Neural progenitor cell (in vitro differentiated cells): ENCODE results near the gene FGFBP2. TPM values are rescaled to one million over a fixed set of nuclear protein-coding genes. Genes with fewer than 3 reads are reported as not detected.

Experiments
- DNase-seq: peaks from one replicate; pipeline ENCODE4 v3.0.0-alpha.2; 2016; ENCODE audit warnings: low spot score
- H2AFZ ChIP-seq: fragments of 200-600 bp; sonication (generic); replicated peaks from 2 replicates; pipeline ENCODE4 v1.6.1; 2016; ENCODE audit warnings: antibody characterized with exemption
- H3F3A ChIP-seq: fragments of 200-600 bp; sonication (generic); 2 replicates; pipeline ENCODE4 v1.6.1; 2016; ENCODE audit warnings: antibody characterized with exemption, low read depth
- H3K27ac ChIP-seq: fragments of 200-600 bp; sonication (generic); 2 replicates; pipeline ENCODE4 v1.5.1; 2016; ENCODE audit warnings: mild to moderate bottlenecking
- H3K27me3 ChIP-seq: fragments of 200-600 bp; sonication (generic); 2 replicates; pipeline ENCODE4 v1.6.1; 2016; ENCODE audit warnings: mild to moderate bottlenecking, moderate library complexity
- H3K36me3 ChIP-seq: fragments of 200-600 bp; sonication (generic); 2 replicates; pipeline ENCODE4 v1.5.1; 2016
- H3K4me1 ChIP-seq: fragments of 200-600 bp; sonication (generic); 2 replicates; pipeline ENCODE4 v1.6.1; 2016; ENCODE audit warnings: mixed run types
- H3K4me2 ChIP-seq: fragments of 200-600 bp; sonication (generic); 2 replicates; pipeline ENCODE4 v1.6.1; 2016
- H3K4me3 ChIP-seq: fragments of 200-600 bp; sonication (generic); 2 replicates; pipeline ENCODE4 v1.5.1; 2016
- H3K79me2 ChIP-seq: fragments of 200-600 bp; sonication (generic); 2 replicates; pipeline ENCODE4 v1.6.1; 2016; ENCODE audit warnings: low read depth
- H3K9ac ChIP-seq: fragments of 200-600 bp; sonication (generic); 2 replicates; pipeline ENCODE4 v1.6.1; 2016
- H3K9me3 ChIP-seq: fragments of 200-600 bp; sonication (generic); 2 replicates; pipeline ENCODE4 v1.5.1; 2016; ENCODE audit warnings: low read depth
- H4K20me1 ChIP-seq: fragments of 200-600 bp; sonication (generic); 2 replicates; pipeline ENCODE4 v1.6.1; 2016; ENCODE audit warnings: low read depth
- H3K27ac Mint-ChIP-seq: 3 replicates; pipeline ENCODE4 v1.8.0; 2021; ENCODE audit warnings: mixed read lengths
- H3K27me3 Mint-ChIP-seq: 2 replicates; pipeline ENCODE4 v1.8.0; 2022; ENCODE audit warnings: low read depth, mild to moderate bottlenecking, inconsistent platforms, moderate library complexity, mixed read lengths; ENCODE audit not compliant: insufficient read depth
- H3K36me3 Mint-ChIP-seq: 3 replicates; pipeline ENCODE4 v1.8.0; 2021; ENCODE audit warnings: mixed read lengths
- H3K4me1 Mint-ChIP-seq: 3 replicates; pipeline ENCODE4 v1.8.0; 2021; ENCODE audit warnings: mixed read lengths
- H3K4me3 Mint-ChIP-seq: 3 replicates; pipeline ENCODE4 v1.8.0; 2021; ENCODE audit warnings: mild to moderate bottlenecking, moderate library complexity, mixed read lengths
- H3K9me3 Mint-ChIP-seq: 3 replicates; pipeline ENCODE4 v1.8.0; 2020; ENCODE audit warnings: mixed read lengths
- CTCF ChIP-seq: fragments of 200-600 bp; sonication (generic); IDR thresholded peaks from 2 replicates; pipeline ENCODE4 v1.5.1; 2017; ENCODE audit warnings: antibody characterized with exemption, mild to moderate bottlenecking
- EZH2 ChIP-seq: fragments of 200-600 bp; sonication (generic); IDR thresholded peaks from 2 replicates; pipeline ENCODE4 v1.6.1; 2017; ENCODE audit warnings: antibody characterized with exemption, mild to moderate bottlenecking, moderate library complexity
- EZH2phosphoT487 ChIP-seq: fragments of 200-600 bp; sonication (generic); IDR thresholded peaks from 2 replicates; pipeline ENCODE4 v1.6.1; 2017; ENCODE audit warnings: antibody characterized with exemption
- total RNA-seq: library from RNA; depleted of rRNA; stranded (reverse); fragments of >200 nt; gene quantifications from 2 replicates; pipeline ENCODE4 v1.2.3, GENCODE V29; 2015; ENCODE audit warnings: low replicate concordance

Gene FGFBP2
- total RNA-seq, 1 donor from 2014 or later: 1.6 TPM

- Mint-ChIP-seq H3K27me3 (peaks cover under 1% of the 10 kb centered on the region), H3K36me3 (no peaks in the 10 kb centered on the region)
Measured at GRCh38 chr4:15942283-15942682, 20.7 kb downstream of the FGFBP2 start.

GRCh38 chr4:15938640-15939039 is 24.3 kb downstream of the FGFBP2 start, which contains the start of gene FGFBP1:
FGFBP1 (minus strand) TSS chr4:15938740; CDS start chr4:15936632, 2,108 bp downstream.
- no peak within 1 kb of the TSS for H3K4me3 Mint-ChIP-seq
- Histone ChIP-seq H3K9me3 (no peaks in the 10 kb centered on the region), H3K4me2 (no peak within 1 kb of the TSS)

More at GRCh38 chr4:15942283-15942682, 20.7 kb downstream of the FGFBP2 start:
- Histone ChIP-seq H4K20me1 (no peaks in the 10 kb centered on the region), H3K4me2 (no peak overlapping the region), H3K36me3 (no peaks in the 10 kb centered on the region), H3K4me3 (no peak overlapping the region), H3F3A (no peaks in the 10 kb centered on the region), H3K79me2 (no peaks in the 10 kb centered on the region), H2AFZ (no peak overlapping the region), H3K9me3 (no peaks in the 10 kb centered on the region), H3K9ac (no peak overlapping the region), H3K27ac (no peak overlapping the region), H3K4me1 (no peaks in the 10 kb centered on the region), H3K27me3 (no peaks in the 10 kb centered on the region)
- Mint-ChIP-seq H3K4me1 (no peaks in the 10 kb centered on the region), H3K9me3 (no peaks in the 10 kb centered on the region), H3K4me3 (no peak overlapping the region), H3K27ac (no peak overlapping the region)
- no peak for DNase-seq
- TF ChIP-seq EZH2 (no peak), EZH2phosphoT487 (no peak), CTCF (no peak)

GRCh38 chr4:15938182-15938581 is 24.8 kb downstream of the FGFBP2 start:
- H3K27ac Mint-ChIP-seq: no peak overlapping the region
- no peaks in the 10 kb centered on the region for H3K4me1 ChIP-seq
- H3K4me3 Mint-ChIP-seq: no peak overlapping the region

More at GRCh38 chr4:15938640-15939039, 24.3 kb downstream of the FGFBP2 start, which contains the start of gene FGFBP1:
- Mint-ChIP-seq H3K36me3 (no peaks in the 10 kb centered on the region), H3K27me3 (peaks cover 4% of the 10 kb centered on the region), H3K4me1 (no peaks in the 10 kb centered on the region), H3K9me3 (no peaks in the 10 kb centered on the region), H3K27ac (no peak within 1 kb of the TSS)
- H3F3A ChIP-seq: no peaks in the 10 kb centered on the region
- no peak within 1 kb of the TSS for H3K9ac ChIP-seq
- no peak within 1 kb of the TSS for H3K4me3 ChIP-seq
- DNase-seq: no peak
- no peaks in the 10 kb centered on the region for H4K20me1 ChIP-seq
- H3K36me3 ChIP-seq: no peaks in the 10 kb centered on the region
- no peak for TF ChIP-seq EZH2phosphoT487
- H3K27me3 ChIP-seq: no peaks in the 10 kb centered on the region
- H3K79me2 ChIP-seq: no peaks in the 10 kb centered on the region
- H3K4me1 ChIP-seq: no peaks in the 10 kb centered on the region
- no peak within 1 kb of the TSS for H3K27ac ChIP-seq
- H2AFZ ChIP-seq: no peak within 1 kb of the TSS

More at GRCh38 chr4:15938182-15938581, 24.8 kb downstream of the FGFBP2 start:
- Mint-ChIP-seq H3K27me3 (peaks cover 4% of the 10 kb centered on the region), H3K9me3 (no peaks in the 10 kb centered on the region), H3K4me1 (no peaks in the 10 kb centered on the region), H3K36me3 (no peaks in the 10 kb centered on the region)
- TF ChIP-seq CTCF (no peak), EZH2 (no peak), EZH2phosphoT487 (no peak)
- Histone ChIP-seq H3K27ac (no peak overlapping the region), H3K4me3 (no peak overlapping the region), H3K4me2 (no peak overlapping the region), H3K79me2 (no peaks in the 10 kb centered on the region), H3K9me3 (no peaks in the 10 kb centered on the region), H3F3A (no peaks in the 10 kb centered on the region), H3K9ac (no peak overlapping the region), H2AFZ (no peak overlapping the region), H3K36me3 (no peaks in the 10 kb centered on the region), H4K20me1 (no peaks in the 10 kb centered on the region), H3K27me3 (no peaks in the 10 kb centered on the region)
- DNase-seq: peak; percentile 21
